Panc1 (cell line): ENCODE data around the gene RBM22. TPM values are rescaled to one million over a fixed set of nuclear protein-coding genes. Genes with fewer than 3 reads are reported as not detected.

Experiments
- ATAC-seq: fragments of 200-7000 bp; cut with Tn5 transposase; 2 replicates; pipeline ENCODE4 v1.9.1; 2020; ENCODE audit warnings: mild to moderate bottlenecking, moderate library complexity
- BruUV-seq: library from RNA; stranded (reverse); fragments of 400-500 nt; replicated peaks from 2 replicates; lab custom pipeline; 2021; lab: Mats Ljungman, UMichigan
- CTCF ChIA-PET: fragments of 300-600 bp; sonication (Branson Sonifier 250); formaldehyde crosslinking; loops from one replicate; lab custom pipeline; 2022; ENCODE audit warnings: antibody characterized with exemption; lab: Charles Lee
- POLR2A ChIA-PET: fragments of 300-600 bp; sonication (Branson Sonifier 250); formaldehyde crosslinking; loops from one replicate; lab custom pipeline; 2022; ENCODE audit warnings: antibody characterized with exemption; lab: Charles Lee
- DNase-seq: peaks from one replicate; pipeline ENCODE4 v3.0.0-alpha.2; 2010; ENCODE audit warnings: low read depth, low spot score
- H3K27ac ChIP-seq: 2 replicates; pipeline ENCODE4 v1.5.1; 2011; ENCODE audit warnings: mild to moderate bottlenecking, low read length, inconsistent platforms
- H3K27me3 ChIP-seq: fragments of 200-500 bp; sonication (Bioruptor generic); 2 replicates; pipeline ENCODE4 v1.6.0; 2014; ENCODE audit warnings: low read length, inconsistent platforms; ENCODE audit not compliant: control insufficient read depth, insufficient read depth
- H3K36me3 ChIP-seq: fragments of 200-500 bp; sonication (Bioruptor generic); 2 replicates; pipeline ENCODE4 v1.5.1; 2014; ENCODE audit warnings: inconsistent platforms, mild to moderate bottlenecking, low read length, moderate library complexity; ENCODE audit not compliant: control insufficient read depth, insufficient read depth
- H3K4me1 ChIP-seq: 2 replicates; pipeline ENCODE4 v1.5.1; 2011; ENCODE audit warnings: inconsistent platforms, mild to moderate bottlenecking, low read length, moderate library complexity; ENCODE audit not compliant: control insufficient read depth, insufficient read depth
- H3K4me3 ChIP-seq, 2 experiments: 2 replicates each; pipeline ENCODE4 v1.5.1; 2011 to 2012; ENCODE audit warnings: low read depth in 2 of 2, low read length in 2 of 2, mild to moderate bottlenecking in 2 of 2, inconsistent platforms in 1 of 2, moderate library complexity in 1 of 2
- H3K9me3 ChIP-seq: fragments of 200-500 bp; sonication (Bioruptor generic); 2 replicates; pipeline ENCODE4 v1.5.1; 2014; ENCODE audit warnings: low read depth, mild to moderate bottlenecking, inconsistent platforms, low read length, moderate library complexity; ENCODE audit not compliant: control insufficient read depth, insufficient read depth
- CTCF ChIP-seq: fragments of 450-650 bp; IDR thresholded peaks from 2 replicates; pipeline ENCODE4 v1.5.1; 2017; ENCODE audit warnings: mild to moderate bottlenecking
- REST ChIP-seq, 2 experiments: IDR thresholded peaks; 2 replicates each; pipeline ENCODE4 v1.6.1; 2011 to 2012; ENCODE audit warnings: low read depth in 2 of 2, control low read depth in 1 of 2, low read length in 1 of 2, mild to moderate bottlenecking in 1 of 2, moderate library complexity in 1 of 2; ENCODE audit not compliant: insufficient read depth in 1 of 2
- TCF7L2 ChIP-seq: IDR thresholded peaks from 2 replicates; pipeline ENCODE4 v1.6.1; 2011; ENCODE audit warnings: mild to moderate bottlenecking, low read depth, low read length, inconsistent platforms
- in situ Hi-C: cut with HindIII; loops from 2 replicates; pipeline ENCODE4 v1.10.0; 2016; ENCODE audit warnings: low sequenced_read_pairs, low pct_unique_long_range_greater_than_20kb
- intact Hi-C: fragments of 100-400 bp; cut with micrococcal nuclease; formaldehyde crosslinking; loops from one replicate; pipeline ENCODE4 v1.10.0; 2022; ENCODE audit not compliant: unreplicated experiment
- total RNA-seq: library from RNA; stranded (reverse); gene quantifications from one replicate; pipeline ENCODE4 v1.2.1, GENCODE V29; 2021; ENCODE audit not compliant: unreplicated experiment

The RBM22 gene
- total RNA-seq, 1 experiment from 2014 or later = 54.3 TPM

- ATAC-seq (no peak), DNase-seq (no peak)
- H3K27ac ChIP-seq = peak overlapping the region; percentile 26; the same call in 1 of the 2 replicates
- BruUV-seq = no TSS peak
- POLR2A ChIA-PET = interaction anchor here (0.7 kb wide), 1 partner anchor 21 kb away, joined by 3 read pairs; no protein-coding TSS in a partner anchor
- no peaks in the 10 kb centered on the region; the same call in none of the 2 replicates for H3K36me3 ChIP-seq
- no peaks in the 10 kb centered on the region for H3K27me3 ChIP-seq
- intact Hi-C loops = no loop called here
- no peak overlapping the region for H3K4me3 ChIP-seq
- H3K4me1 ChIP-seq = peaks cover 25% of the 10 kb centered on the region
- in situ Hi-C loops = no loop called here
- TF ChIP-seq TCF7L2 (no peak), CTCF (no peak)
- CTCF ChIA-PET = interaction anchor here (0.7 kb wide), 1 partner anchor 126 kb away, joined by 3 read pairs; no protein-coding TSS in a partner anchor
- no peaks in the 10 kb centered on the region for H3K9me3 ChIP-seq
Measured at GRCh38 chr5:150650021-150651006, 50.5 kb downstream of the RBM22 start.

DNA sequence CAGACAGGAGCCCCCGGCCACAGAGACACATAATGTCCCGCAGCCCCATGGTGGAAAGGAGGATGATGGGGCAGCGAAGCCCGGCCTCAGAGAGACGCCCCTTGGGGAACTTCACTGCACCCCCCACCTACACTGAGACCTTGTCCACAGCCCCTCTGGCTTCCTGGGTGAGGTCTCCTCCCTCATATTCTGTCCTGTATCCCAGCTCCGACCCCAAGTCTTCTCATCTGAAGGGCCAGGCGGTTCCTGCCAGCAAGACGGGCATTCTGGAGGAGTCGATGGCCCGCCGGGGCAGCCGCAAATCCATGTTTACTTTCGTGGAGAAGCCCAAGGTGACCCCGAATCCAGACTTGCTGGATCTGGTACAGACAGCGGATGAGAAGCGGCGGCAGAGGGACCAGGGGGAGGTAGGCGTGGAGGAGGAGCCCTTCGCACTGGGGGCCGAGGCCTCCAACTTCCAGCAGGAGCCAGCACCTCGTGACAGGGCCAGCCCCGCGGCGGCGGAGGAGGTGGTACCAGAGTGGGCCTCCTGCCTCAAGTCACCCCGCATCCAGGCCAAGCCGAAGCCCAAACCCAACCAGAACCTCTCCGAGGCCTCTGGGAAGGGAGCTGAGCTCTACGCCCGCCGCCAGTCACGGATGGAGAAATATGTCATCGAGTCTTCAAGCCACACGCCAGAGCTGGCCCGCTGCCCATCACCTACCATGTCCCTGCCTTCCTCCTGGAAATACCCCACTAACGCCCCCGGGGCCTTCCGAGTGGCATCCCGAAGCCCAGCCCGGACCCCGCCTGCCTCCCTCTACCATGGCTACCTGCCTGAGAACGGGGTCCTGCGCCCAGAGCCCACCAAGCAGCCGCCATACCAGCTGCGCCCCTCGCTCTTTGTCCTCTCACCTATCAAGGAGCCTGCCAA lies 51.5 kb downstream of the RBM22 start:
- Histone ChIP-seq H3K27ac (no peak overlapping the region), H3K9me3 (no peaks in the 10 kb centered on the region), H3K4me3 (no peak overlapping the region), H3K27me3 (no peaks in the 10 kb centered on the region), H3K36me3 (no peaks in the 10 kb centered on the region; the same call in none of the 2 replicates), H3K4me1 (peaks cover 32% of the 10 kb centered on the region)
- intact Hi-C loops = no loop called here
- no peak for TF ChIP-seq REST (IDR thresholded peaks at IDR 0.05; ENCODE audit: insufficient read depth in 1 of 2, low read depth in 2 of 2, low read length in 1 of 2)
- TF ChIP-seq CTCF = no peak
- DNase-seq = no peak
- no peak for ATAC-seq
- ChIA-PET POLR2A (interaction anchor here (0.7 kb wide), 1 partner anchor 20 kb away, joined by 3 read pairs; no protein-coding TSS in a partner anchor), CTCF (no interaction called here)
- in situ Hi-C loops = no loop called here
- no TSS peak for BruUV-seq
